Measurements from ENCODE around the gene PTPRT. TPM values are rescaled to one million over a fixed set of nuclear protein-coding genes. Genes with fewer than 3 reads are reported as not detected.

Gene PTPRT
- total RNA-seq, 1 experiment from 2014 or later = 0.13 TPM

GRCh38 chr20:42113236-42113635, 1076.5 kb downstream of the PTPRT start:
- Histone ChIP-seq H3K27ac (ENCODE audit: insufficient read length, low read depth, low read length) (no peak overlapping the region), H2AK5ac (ENCODE audit: insufficient read length, low read length) (no peak overlapping the region), H3K18ac (ENCODE audit: insufficient read length, low read depth, low read length) (no peak overlapping the region), H3K4me2 (ENCODE audit: insufficient read depth, insufficient read length, low read length) (no peak overlapping the region), H2AFZ (ENCODE audit: low read length) (no peak overlapping the region), H4K5ac (ENCODE audit: insufficient read length, low read depth, low read length) (no peak overlapping the region), H3K14ac (ENCODE audit: insufficient read depth, low read length) (peak overlapping the region; percentile 24; the same call in 1 of the 2 replicates), H2BK15ac (ENCODE audit: low read depth, low read length) (no peak overlapping the region), H4K91ac (ENCODE audit: insufficient read length, low read depth, low read length) (no peak overlapping the region), H3K9ac (ENCODE audit: extremely low read depth, insufficient read length, low read length) (no peak overlapping the region), H3K4ac (ENCODE audit: low read depth, low read length) (no peak overlapping the region), H3K56ac (ENCODE audit: insufficient read length, low read depth, low read length) (no peak overlapping the region), H3K79me1 (ENCODE audit: insufficient read depth, low read depth, low read length, poor library complexity, severe bottlenecking) (no peaks in the 10 kb centered on the region), H2BK20ac (ENCODE audit: low read depth, low read length, poor library complexity, severe bottlenecking) (no peak overlapping the region), H2BK120ac (ENCODE audit: low read depth, low read length, poor library complexity, severe bottlenecking) (no peak overlapping the region), H3K79me2 (ENCODE audit: insufficient read depth, low read length) (no peaks in the 10 kb centered on the region), H4K20me1 (ENCODE audit: control insufficient read depth, insufficient read depth, insufficient read length) (no peaks in the 10 kb centered on the region), H2BK5ac (ENCODE audit: insufficient read length, low read length) (no peak overlapping the region), H4K8ac (replicated peaks; ENCODE audit: insufficient read length, low read depth, low read length) (no peak overlapping the region), H3K27me3 (ENCODE audit: insufficient read depth, low read length) (no peaks in the 10 kb centered on the region), H3K23ac (ENCODE audit: insufficient read length, low read depth, low read length) (no peak overlapping the region), H3K9me3 (ENCODE audit: control insufficient read depth, low read depth, low read length) (no peaks in the 10 kb centered on the region), H3T11ph (ENCODE audit: low read length) (no peak overlapping the region), H3K4me1 (ENCODE audit: insufficient read depth, low read length) (no peaks in the 10 kb centered on the region), H2BK12ac (ENCODE audit: insufficient read length, low read depth, low read length) (no peak overlapping the region), H3K23me2 (ENCODE audit: insufficient read length, low read depth, low read length, poor library complexity, severe bottlenecking) (no peaks in the 10 kb centered on the region)
- Mint-ChIP-seq H3K4me1 (peaks cover 12 to 14% of the 10 kb centered on the region in 2 experiments), H3K27ac (no peak overlapping the region), H3K4me3 (no peak overlapping the region), H3K9me3 (peaks cover 0 to 3% of the 10 kb centered on the region in 2 experiments; a peak in 1 of 5 replicates), H3K27me3 (ENCODE audit: low read depth) (peaks cover under 1% of the 10 kb centered on the region; the same call in 1 of the 2 replicates), H3K36me3 (ENCODE audit: insufficient read depth in 1 of 3, low read depth in 3 of 3) (no peaks in the 10 kb centered on the region)
- no peak for DNase-seq
- no CpG with 5 or more reads among the region's 8 CpGs for WGBS (ENCODE audit: extremely low coverage, insufficient read length, low lambda C conversion rate)
- TF ChIP-seq CTCF (conservative IDR thresholded peaks at IDR 0.05) = no peak
